Gastroesophageal sphincter (tissue), 3 donors: ENCODE measurements around the gene TCF12.
"Not testable (repeated sequence)": the region's sequence is repeated elsewhere in the genome, so short reads cannot be mapped to it uniquely, and the experiment has no call there.

Source experiments
- CTCF ChIP-seq, 4 experiments: fragments of 200-600 bp in 2 of 4; fragments of 450-650 bp in 2 of 4; sonication (generic) in 1 of 4; IDR thresholded peaks; one replicate each; pipeline ENCODE4 v1.5.1; 2017 to 2019; ENCODE audit warnings: antibody characterized with exemption in 4 of 4, mild to moderate bottlenecking in 2 of 4, moderate library complexity in 2 of 4
- POLR2A ChIP-seq, 2 donors: fragments of 450-650 bp; IDR thresholded peaks; one replicate each; pipeline ENCODE4 v1.6.1; 2017; ENCODE audit warnings: antibody characterized with exemption in 2 of 2, mild to moderate bottlenecking in 2 of 2, moderate library complexity in 1 of 2

GRCh38 chr15:56955011-56955410 is 36.6 kb downstream of the TCF12 start:
- TF ChIP-seq CTCF, POLR2A (IDR thresholded peaks at IDR 0.05): not testable (repeated sequence)
